Measurements from ENCODE around the gene DENND11.

- TF ChIP-seq CTCF (IDR thresholded peaks at IDR 0.05; ENCODE audit: insufficient read depth, low read length, poor library complexity, severe bottlenecking) (no peak), EZH2phosphoT487 (conservative IDR thresholded peaks at IDR 0.05; ENCODE audit: low read length) (no peak)
Observed at GRCh38 chr7:141709318-141709717, 7.4 kb upstream of the DENND11 start.

Measured in SU-DHL-6 (cell line).